Left cardiac atrium (tissue), 4 donors: ENCODE results near the gene SIT1. TPM values are rescaled to one million over a fixed set of nuclear protein-coding genes. Genes with fewer than 3 reads are reported as not detected.

ENCODE experiments used
- ATAC-seq, 2 donors: fragments of 200-7000 bp; cut with Tn5 transposase; one replicate each; pipeline ENCODE4 v1.9.1; 2020; ENCODE audit warnings: mild to moderate bottlenecking in 2 of 2, moderate library complexity in 2 of 2
- DNase-seq: peaks from one replicate; pipeline ENCODE4 v3.0.0-alpha.2; 2020
- intact Hi-C, 2 donors: fragments of 100-400 bp; cut with DNase I; formaldehyde crosslinking; loops; one replicate each; pipeline versions ENCODE4 v1.14.1 to v1.15.1; 2022 to 2023
- long read RNA-seq: library from polyadenylated mRNA; unstranded; transcript quantifications from one replicate; pipeline ENCODE4 v2.0.0, GENCODE V29; 2021
- total RNA-seq, 2 donors: library from RNA; stranded (reverse); fragmentation: NEBNext Ultra II Directional; extraction: Animal tissue kit (Norgen Biotek cat#: 25700); gene quantifications; one replicate each; pipeline ENCODE4 v1.2.1, GENCODE V29; 2021
- donor health status: DM: no; HTN: yes; CAD: no.
- donor health status: DM: no; HTN: yes; CAD: no; lungs with severe emphysema.
- donor health status: DM: yes; HTN: yes; CAD: no.
- donor health status: Dilated cardiomyopathy.

The SIT1 gene
- 1 to 10 TPM in 1 of 2 donors, under 1 TPM in 1; 0.86 to 1.6 TPM for total RNA-seq
- long read RNA-seq = 0 reads

DNA sequence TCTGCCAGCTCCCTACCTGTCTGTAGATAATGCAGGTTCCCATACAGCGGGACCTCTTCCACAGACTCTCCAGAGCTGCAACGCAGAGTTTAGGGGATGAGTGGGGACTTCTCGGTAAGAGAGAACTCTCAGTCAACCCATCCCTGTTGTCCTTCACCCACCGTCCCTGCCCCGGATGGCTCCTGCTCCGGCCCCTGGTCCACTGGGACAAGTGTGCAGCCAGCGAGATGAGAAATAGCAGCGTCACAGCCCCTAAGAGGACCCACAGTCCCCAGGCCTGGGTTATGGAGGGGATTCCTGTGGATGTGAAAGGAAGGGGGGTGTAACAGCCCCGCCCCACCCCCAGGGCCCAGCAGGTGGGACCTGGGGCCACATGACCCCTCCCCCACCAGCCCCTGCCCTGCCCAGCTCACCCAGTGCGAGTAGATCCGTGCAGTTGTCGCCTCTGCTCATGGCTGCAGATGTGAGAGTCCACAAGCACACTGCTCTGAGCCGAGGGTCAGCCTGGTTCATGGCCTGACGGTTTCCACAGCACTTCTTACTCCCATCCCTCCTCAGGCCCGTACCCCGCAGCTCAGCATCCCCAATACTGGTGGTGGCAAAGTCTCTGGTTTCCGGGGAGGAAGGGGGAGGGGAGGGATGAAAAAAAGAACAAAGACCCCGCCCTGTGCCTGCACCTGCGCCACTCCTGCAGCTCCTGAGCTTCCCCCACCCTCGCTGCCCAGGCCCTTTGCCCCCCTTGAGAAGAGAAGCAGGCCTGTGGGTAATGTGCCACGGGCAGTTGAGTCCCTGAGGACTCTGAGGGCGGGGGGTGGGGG, at the start of gene SIT1:
TSS of gene SIT1 (minus strand) at position 591 of the 818 bp plus-strand sequence. CDS start at position 513, 78 bp downstream.
- intact Hi-C loops = no loop called here
- no peak for ATAC-seq
- DNase-seq = no peak

GRCh38 chr9:35700031-35700430, 49.3 kb upstream of the SIT1 start:
- intact Hi-C loops = no loop called here
- DNase-seq = no peak

GRCh38 chr9:35698231-35698630, 47.5 kb upstream of the SIT1 start:
- intact Hi-C loops = no loop called here
- ATAC-seq (no peak), DNase-seq (no peak)

More at GRCh38 chr9:35700031-35700430, 49.3 kb upstream of the SIT1 start:
- no peak for ATAC-seq

- DNase-seq = no peak
- intact Hi-C loops = no loop called here
- peak in 1 of 2 donors; percentile 8 for ATAC-seq
Observed at GRCh38 chr9:35697486-35697885, 46.8 kb upstream of the SIT1 start.

- intact Hi-C loops = no loop called here
- ATAC-seq (peak; percentile 67 to 68), DNase-seq (no peak)
Observed at GRCh38 chr9:35696520-35697215, 45.9 kb upstream of the SIT1 start.

GRCh38 chr9:35695943-35696401, 45.2 kb upstream of the SIT1 start:
- DNase-seq = no peak
- peak in 1 of 2 donors; percentile 12 for ATAC-seq
- intact Hi-C loops = no loop called here

GRCh38 chr9:35691757-35692301, 41.1 kb upstream of the SIT1 start:
- ATAC-seq = no peak
- DNase-seq = no peak
- intact Hi-C loops = loop anchor here in 1 of 2 donors (5.0 kb wide), 1 partner anchor 35 kb away; no protein-coding TSS in a partner anchor

DNA sequence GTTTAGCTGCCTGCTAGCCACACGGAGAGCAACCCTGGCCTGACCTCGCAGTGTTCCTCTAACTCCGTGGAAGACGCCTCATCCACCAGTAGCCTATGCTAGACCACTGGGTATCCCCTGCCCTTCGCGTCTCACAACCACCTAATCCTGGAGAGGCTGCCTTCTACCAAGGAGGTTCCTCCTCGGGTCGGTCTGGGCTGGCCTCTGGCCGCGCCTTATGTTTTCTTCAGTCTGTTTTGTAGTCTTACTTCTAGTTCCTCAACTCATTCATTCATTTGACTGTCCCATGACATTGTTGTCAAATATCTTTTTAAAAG, 40.6 kb upstream of the SIT1 start:
- DNase-seq = no peak
- peak in 1 of 2 donors; percentile 3 for ATAC-seq
- intact Hi-C loops = loop anchor here in 1 of 2 donors (5.0 kb wide), 1 partner anchor 36 kb away; no protein-coding TSS in a partner anchor

- intact Hi-C loops = loop anchor here in 1 of 2 donors (5.0 kb wide), 1 partner anchor 37 kb away; no protein-coding TSS in a partner anchor
- DNase-seq = peak; percentile 85
Observed at GRCh38 chr9:35690614-35691333, 40.0 kb upstream of the SIT1 start.

GRCh38 chr9:35690294-35690613, 39.5 kb upstream of the SIT1 start:
- intact Hi-C loops = loop anchor here in 1 of 2 donors (5.0 kb wide), 1 partner anchor 37 kb away; no protein-coding TSS in a partner anchor
- ATAC-seq (no peak), DNase-seq (no peak)

More at GRCh38 chr9:35690614-35691333, 40.0 kb upstream of the SIT1 start:
- ATAC-seq = peak; percentile 69 to 71

DNA sequence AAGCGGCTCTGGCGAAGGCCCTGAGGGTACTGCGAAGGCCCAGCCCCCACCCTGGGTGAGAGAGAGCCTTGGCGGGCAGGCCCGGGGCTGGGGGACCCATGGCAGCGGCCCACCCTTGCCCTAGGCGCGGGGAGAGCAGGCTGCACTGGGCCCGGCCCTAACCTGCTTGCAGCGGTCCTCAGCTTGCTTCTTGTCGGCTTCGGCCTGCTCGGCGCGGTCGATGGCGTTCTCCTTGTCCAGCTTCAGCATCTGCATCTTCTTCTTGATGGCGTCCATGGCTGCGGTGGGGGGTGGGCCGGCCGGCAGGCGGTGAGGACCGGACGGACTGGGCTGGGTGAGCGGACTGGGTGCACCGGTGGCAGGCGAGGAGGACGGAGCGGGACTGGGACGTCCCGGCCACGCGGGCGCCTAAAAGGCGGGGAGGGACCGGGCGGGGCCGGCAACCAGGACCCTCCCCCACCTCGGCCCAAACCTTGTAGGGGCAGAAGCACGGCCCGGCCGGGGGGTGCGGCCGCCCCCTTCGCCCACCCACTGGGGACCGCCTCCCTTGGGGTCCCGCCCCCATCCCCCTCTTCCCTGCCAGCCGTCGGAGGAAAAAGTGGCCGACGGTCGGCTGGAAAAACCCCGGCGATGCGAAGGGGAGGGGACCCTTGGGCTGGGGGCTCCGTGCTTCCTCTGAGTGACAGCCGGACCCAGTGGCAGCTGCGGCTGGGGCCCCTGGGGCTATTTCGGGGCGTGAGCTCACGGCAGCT, 39.0 kb upstream of the SIT1 start, which contains the start of gene TPM2:
TSS of gene TPM2 (minus strand) at position 384 of the 752 bp plus-strand sequence. CDS start at position 276, 108 bp downstream.
- DNase-seq = peak; percentile 79
- intact Hi-C loops = loop anchor here in 1 of 2 donors (2.0 to 5.0 kb wide), 2 partner anchors 29 to 38 kb away; no protein-coding TSS in a partner anchor
- ATAC-seq = peak; percentile 75 to 81

GRCh38 chr9:35688558-35689541, 38.1 kb upstream of the SIT1 start:
- intact Hi-C loops = loop anchor here in 1 of 2 donors (2.0 kb wide), 1 partner anchor 28 kb away; no protein-coding TSS in a partner anchor
- ATAC-seq (no peak), DNase-seq (no peak)

- DNase-seq = no peak
- intact Hi-C loops = loop anchor here in 1 of 2 donors (2.0 kb wide), 1 partner anchor 27 kb away; no protein-coding TSS in a partner anchor
- ATAC-seq = no peak
Observed at GRCh38 chr9:35687972-35688557, 37.3 kb upstream of the SIT1 start.

DNA sequence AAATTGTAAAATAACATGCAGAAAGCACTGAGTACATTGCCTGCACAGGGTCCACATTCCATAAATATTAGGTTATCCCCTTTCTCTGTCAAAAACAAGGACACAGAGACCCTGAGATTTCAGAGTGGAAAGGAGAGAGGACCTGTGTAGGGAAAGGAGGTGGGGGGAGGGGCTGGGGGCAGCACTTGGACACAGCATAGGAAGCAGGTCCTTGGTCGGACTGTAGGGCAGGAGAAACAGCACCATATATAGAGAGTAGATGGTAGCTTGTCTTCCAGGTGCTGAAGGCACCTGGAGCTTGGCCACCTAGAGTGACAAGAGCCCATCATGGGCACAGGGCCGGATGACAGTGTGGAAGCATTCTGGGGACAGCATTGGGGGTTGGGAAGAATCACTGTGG, 36.6 kb upstream of the SIT1 start:
- DNase-seq (no peak), ATAC-seq (no peak)
- intact Hi-C loops = no loop called here

DNA sequence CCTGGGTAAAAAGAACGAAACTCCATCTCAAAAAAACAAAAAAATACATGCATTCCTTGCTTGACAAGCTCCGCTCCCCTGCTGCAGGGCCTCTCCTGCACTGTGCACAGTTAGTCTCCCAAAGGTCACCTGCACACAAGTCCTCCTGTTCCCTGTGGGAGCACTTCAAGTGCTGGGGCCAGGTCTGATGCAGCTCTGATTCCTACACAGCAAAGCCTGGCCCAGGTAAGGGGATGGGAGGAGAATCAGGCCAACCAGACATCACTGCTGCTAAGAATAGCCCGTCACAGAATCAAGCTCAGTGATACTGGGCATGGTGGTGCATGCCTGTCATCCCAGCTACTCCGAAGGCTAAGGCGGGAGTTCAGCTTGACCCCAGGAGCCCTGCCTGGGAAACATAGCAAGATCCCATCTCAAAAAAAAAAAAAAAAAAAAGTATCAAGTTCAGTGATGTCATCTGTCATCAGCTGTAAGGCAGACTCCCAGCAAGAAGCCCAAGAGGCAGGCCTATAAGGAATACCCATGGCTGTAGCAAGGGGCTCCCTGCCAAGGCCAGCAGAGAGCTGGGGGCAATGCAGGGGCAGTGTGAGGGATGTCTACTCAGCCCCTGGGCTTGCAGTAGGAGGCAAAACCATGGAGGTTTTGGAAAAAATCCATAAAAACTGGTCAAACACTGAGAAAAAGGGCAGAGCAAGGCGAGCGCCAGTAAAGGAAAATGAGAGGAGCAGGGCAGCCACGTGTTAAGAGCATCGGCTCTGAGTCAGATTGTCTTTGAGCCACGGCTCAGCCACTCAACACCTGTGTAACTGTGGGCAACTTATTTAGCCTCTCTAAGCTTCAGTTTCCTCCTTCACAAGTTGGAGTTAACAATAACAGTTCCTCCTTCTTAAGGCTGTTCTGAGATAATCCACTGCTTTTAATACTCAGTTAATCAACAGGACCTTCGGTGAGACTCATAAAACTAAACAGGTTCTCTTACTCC, 35.8 kb upstream of the SIT1 start:
- DNase-seq (no peak), ATAC-seq (no peak)
- intact Hi-C loops = no loop called here
